Renal pelvis (tissue), 4 donors: ENCODE data around the gene MT1M. TPM values are rescaled to one million over a fixed set of nuclear protein-coding genes. Genes with fewer than 3 reads are reported as not detected.
"Not testable (repeated sequence)": the region's sequence is repeated elsewhere in the genome, so short reads cannot be mapped to it uniquely, and the experiment has no call there.

Experiments
- DNase-seq: peaks from one replicate; pipeline ENCODE4 v3.0.0-alpha.2; 2013
- polyA plus RNA-seq, 3 donors: library from polyadenylated mRNA; unstranded; fragments of 120-200 nt; gene quantifications; one replicate each; pipeline ENCODE4 v1.2.1, GENCODE V29; 2013; ENCODE audit not compliant: insufficient read length in 3 of 3

MT1M gene
- polyA plus RNA-seq, 3 donors = 0.26 TPM; not detected in 2

- no peak for DNase-seq
These were observed 15.4 kb downstream of the MT1M start for GRCh38 chr16:56647641-56648431.

- DNase-seq = no peak
These were observed 16.8 kb downstream of the MT1M start for GRCh38 chr16:56649271-56649670.

- no peak for DNase-seq
These were observed 17.4 kb downstream of the MT1M start for GRCh38 chr16:56649820-56650219.

- no peak for DNase-seq
These were observed 19.1 kb downstream of the MT1M start, which contains the start of gene MT1B for GRCh38 chr16:56651586-56651985. Gene MT1B (plus strand): TSS chr16:56651886. CDS start chr16:56651954, 68 bp downstream.

GRCh38 chr16:56652600-56652999 is 20.1 kb downstream of the MT1M start:
- no peak for DNase-seq

GRCh38 chr16:56653218-56653617 is 20.8 kb downstream of the MT1M start:
- DNase-seq = no peak

GRCh38 chr16:56657555-56658326 is 25.3 kb downstream of the MT1M start, which contains the start of gene MT1F:
Gene MT1F (plus strand): TSS chr16:56657959. CDS start chr16:56658059, 100 bp downstream.
- DNase-seq = peak; percentile 71

GRCh38 chr16:56658327-56658875 is 25.9 kb downstream of the MT1M start:
- no peak for DNase-seq

GRCh38 chr16:56662357-56663354 is 30.2 kb downstream of the MT1M start:
- DNase-seq = no peak

GRCh38 chr16:56664506-56664905 is 32.0 kb downstream of the MT1M start:
- no peak for DNase-seq

GRCh38 chr16:56665286-56666261 is 33.1 kb downstream of the MT1M start:
- DNase-seq = not testable (repeated sequence)

- DNase-seq = no peak
These were observed 35.4 kb downstream of the MT1M start, which contains the start of gene MT1G for GRCh38 chr16:56667581-56668571. Gene MT1G (minus strand): TSS chr16:56668065. CDS start chr16:56667993, 72 bp downstream.

- DNase-seq = no peak
These were observed 36.8 kb downstream of the MT1M start, which contains the start of gene MT1H for GRCh38 chr16:56669005-56669839. Gene MT1H (plus strand): TSS chr16:56669814. CDS start chr16:56669885, 71 bp downstream.

GRCh38 chr16:56669840-56670619 is 37.6 kb downstream of the MT1M start:
- DNase-seq = no peak

GRCh38 chr16:56670620-56670934 is 38.1 kb downstream of the MT1M start:
- DNase-seq = no peak

- not testable (repeated sequence) for DNase-seq
These were observed 39.2 kb downstream of the MT1M start for GRCh38 chr16:56671691-56672090.

- not testable (repeated sequence) for DNase-seq
These were observed 39.7 kb downstream of the MT1M start for GRCh38 chr16:56672171-56672570.
